ENCODE results near the gene LTC4S. TPM values are rescaled to one million over a fixed set of nuclear protein-coding genes. Genes with fewer than 3 reads are reported as not detected.

The LTC4S gene
- total RNA-seq, 3 donors from 2014 or later, result 3.8 to 8.8 (median 6.7) TPM

DNA sequence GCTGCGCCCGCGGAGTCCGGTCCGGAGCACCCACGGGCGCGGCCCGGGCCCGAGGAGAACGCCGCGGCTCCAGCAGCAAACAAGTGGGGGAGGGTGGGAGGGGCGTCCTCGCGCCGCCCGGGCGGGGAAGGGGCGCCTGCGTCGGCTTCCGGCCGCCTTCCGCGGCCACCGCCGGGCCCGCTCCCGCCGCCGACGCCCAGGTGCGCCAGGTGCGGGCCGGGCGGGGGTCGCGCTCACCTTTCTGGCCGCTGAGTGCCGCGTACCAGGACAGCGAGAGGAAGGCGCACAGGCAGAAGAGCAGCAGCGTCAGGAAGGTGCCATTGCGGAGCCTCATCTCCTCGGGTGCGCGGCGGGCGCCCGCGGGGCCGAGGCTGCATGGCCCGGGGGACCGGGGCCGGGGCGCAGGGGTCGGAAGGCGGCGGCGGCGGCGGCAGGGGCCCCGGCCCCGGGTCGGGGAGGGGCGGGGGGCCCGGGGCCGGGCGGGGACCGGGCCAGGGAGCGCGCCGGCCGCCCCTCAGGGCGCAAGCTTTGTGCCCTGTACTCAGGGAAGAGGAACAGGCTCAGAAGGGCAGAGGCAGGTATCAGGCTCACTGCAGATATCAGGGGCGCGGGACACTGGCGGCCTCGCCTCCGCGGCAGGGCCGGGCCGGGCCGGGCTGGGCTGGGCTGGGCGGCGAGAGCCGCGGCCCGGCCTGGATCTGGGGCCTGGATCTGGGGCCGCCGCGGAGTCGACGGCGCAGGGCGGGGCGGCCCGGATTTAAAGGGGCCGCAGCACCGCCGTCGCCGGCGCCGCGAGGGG, 12.7 kb downstream of the LTC4S start, which contains the start of gene MGAT4B:
MGAT4B (minus strand) TSS at position 617 of the 799 bp plus-strand sequence; CDS start at position 334, 283 bp downstream.
- peaks cover 9 to 31% of the 10 kb centered on the region in 2 donors for H3K4me1 ChIP-seq

DNA sequence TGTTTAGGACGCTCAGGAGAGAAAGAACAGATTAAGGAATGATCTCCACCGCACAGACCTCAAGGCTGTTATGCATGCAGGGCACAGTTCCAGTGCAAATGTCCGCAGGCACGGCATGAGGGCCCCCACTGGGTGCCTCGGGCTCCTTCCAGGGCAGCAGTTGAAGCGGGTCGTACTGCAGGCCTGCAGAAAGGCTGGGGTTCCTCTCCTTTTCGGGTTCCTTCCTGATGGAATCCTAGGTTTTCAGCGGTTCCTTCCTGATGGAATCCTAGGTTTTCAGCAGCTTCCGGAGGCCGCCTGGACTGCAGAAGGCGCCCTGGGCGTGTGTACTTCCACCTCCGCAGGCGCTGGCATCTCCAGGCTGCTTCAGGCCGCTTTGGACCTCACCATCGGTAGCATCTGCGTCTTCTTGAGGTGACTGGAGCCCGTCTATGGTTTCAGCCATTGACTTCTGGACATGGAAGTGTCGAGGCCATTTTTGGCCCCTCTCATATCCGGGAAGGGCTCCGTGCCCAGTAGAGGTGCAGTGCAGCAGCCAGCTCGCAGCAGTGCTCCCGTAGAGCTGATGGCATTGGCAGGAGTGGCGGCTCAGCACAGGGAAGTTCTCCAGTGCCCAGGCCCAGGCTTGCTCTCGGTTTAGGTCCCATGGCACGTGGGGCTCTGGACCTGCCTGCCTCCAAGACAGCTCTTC, 18.5 kb downstream of the LTC4S start:
- H3K9me3 ChIP-seq, result no peaks in the 10 kb centered on the region
- TF ChIP-seq POLR2AphosphoS5 (IDR thresholded peaks at IDR 0.05), result no peak
- no peak for TF ChIP-seq POLR2A (IDR thresholded peaks at IDR 0.05)
- TF ChIP-seq, protein P1, sequence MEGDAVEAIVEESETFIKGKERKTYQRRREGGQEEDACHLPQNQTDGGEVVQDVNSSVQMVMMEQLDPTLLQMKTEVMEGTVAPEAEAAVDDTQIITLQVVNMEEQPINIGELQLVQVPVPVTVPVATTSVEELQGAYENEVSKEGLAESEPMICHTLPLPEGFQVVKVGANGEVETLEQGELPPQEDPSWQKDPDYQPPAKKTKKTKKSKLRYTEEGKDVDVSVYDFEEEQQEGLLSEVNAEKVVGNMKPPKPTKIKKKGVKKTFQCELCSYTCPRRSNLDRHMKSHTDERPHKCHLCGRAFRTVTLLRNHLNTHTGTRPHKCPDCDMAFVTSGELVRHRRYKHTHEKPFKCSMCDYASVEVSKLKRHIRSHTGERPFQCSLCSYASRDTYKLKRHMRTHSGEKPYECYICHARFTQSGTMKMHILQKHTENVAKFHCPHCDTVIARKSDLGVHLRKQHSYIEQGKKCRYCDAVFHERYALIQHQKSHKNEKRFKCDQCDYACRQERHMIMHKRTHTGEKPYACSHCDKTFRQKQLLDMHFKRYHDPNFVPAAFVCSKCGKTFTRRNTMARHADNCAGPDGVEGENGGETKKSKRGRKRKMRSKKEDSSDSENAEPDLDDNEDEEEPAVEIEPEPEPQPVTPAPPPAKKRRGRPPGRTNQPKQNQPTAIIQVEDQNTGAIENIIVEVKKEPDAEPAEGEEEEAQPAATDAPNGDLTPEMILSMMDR (IDR thresholded peaks at IDR 0.05), result no peak
- H3K27me3 ChIP-seq, result no peaks in the 10 kb centered on the region
- DNase-seq (ENCODE audit: low spot score in 2 of 2), result no peak
- H3K4me1 ChIP-seq, result peaks cover 0 to 2% of the 10 kb centered on the region in 2 donors
- intact Hi-C loops (cut with DNase I; ENCODE audit: low total_unique reads), result no loop called here
- no peak overlapping the region for H3K27ac ChIP-seq
- no peaks in the 10 kb centered on the region for H3K36me3 ChIP-seq
- no peak overlapping the region for H3K4me3 ChIP-seq

More for the DNA sequence above, 12.7 kb downstream of the LTC4S start, which contains the start of gene MGAT4B:
- intact Hi-C loops (cut with DNase I; ENCODE audit: low total_unique reads), result no loop called here
- Histone ChIP-seq H3K27me3 (no peaks in the 10 kb centered on the region), H3K36me3 (no peaks in the 10 kb centered on the region), H3K9me3 (no peaks in the 10 kb centered on the region), H3K4me3 (peak within 1 kb of the TSS; percentile 89 to 92 (median 91)), H3K27ac (peak within 1 kb of the TSS; percentile 94 to 97)
- no peak for TF ChIP-seq POLR2A (IDR thresholded peaks at IDR 0.05)
- TF ChIP-seq POLR2AphosphoS5 (IDR thresholded peaks at IDR 0.05), result no peak
- TF ChIP-seq, protein P1 (IDR thresholded peaks at IDR 0.05), result no peak
- DNase-seq (ENCODE audit: low spot score in 2 of 2), result peak; percentile 67 to 72

DNA sequence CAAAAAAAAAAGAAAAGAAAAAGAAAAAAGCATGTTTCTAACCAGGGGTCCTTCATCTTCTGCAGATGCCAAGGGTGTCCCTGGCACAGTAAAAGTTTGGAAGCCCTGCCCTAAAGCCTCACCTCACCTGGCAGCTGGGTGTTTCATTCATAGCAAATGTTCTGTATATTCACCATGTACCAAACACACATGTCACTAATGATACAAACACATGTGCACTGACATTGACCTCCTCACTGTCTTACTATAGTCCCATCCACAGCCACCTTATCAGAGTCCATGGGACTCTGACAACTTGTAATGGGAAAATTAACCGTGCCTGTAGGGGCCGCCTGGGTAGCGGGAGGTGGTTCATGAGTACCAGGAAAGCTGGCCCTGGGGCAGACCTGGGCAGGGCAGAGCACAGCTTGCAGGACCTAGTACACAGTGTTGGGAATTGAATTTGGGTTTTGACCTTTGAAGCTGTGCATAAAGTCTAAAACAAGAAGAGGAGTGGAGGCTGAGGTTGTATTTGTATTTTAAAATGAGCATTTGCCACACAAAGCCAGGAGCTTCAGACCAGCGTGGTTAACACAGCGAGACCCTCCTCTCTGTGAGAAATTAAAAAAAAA, 19.3 kb downstream of the LTC4S start:
- no peaks in the 10 kb centered on the region for H3K36me3 ChIP-seq
- TF ChIP-seq POLR2A (IDR thresholded peaks at IDR 0.05) (no peak), POLR2AphosphoS5 (IDR thresholded peaks at IDR 0.05) (no peak)
- TF ChIP-seq, protein P1 (IDR thresholded peaks at IDR 0.05), result no peak
- H3K4me3 ChIP-seq, result no peak overlapping the region
- peaks cover 2 to 4% of the 10 kb centered on the region in 2 donors for H3K4me1 ChIP-seq
- no peaks in the 10 kb centered on the region for H3K27me3 ChIP-seq
- no peak for DNase-seq (ENCODE audit: low spot score in 2 of 2)
- intact Hi-C loops (cut with DNase I; ENCODE audit: low total_unique reads), result no loop called here
- H3K9me3 ChIP-seq, result no peaks in the 10 kb centered on the region
- H3K27ac ChIP-seq, result no peak overlapping the region

DNA sequence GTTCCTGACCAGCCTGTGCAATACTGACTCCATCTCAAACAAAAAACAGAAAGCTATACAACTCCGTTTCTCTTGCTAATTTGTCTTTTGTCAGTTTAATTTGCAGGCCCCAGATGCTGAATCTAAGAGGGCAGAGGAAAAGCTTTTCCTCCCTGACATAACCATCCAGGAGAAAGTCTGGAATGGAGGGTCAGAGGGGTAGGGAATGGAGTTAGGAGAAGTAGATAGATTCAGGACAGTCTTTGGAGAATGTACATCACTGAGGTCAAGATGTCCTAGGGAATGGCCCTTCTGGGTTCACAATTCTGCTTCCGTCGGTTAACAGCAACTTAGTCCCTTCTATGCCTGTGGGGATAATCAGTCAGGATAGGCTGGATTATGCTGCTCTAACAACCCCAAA, 20.3 kb downstream of the LTC4S start:
- intact Hi-C loops (cut with DNase I; ENCODE audit: low total_unique reads), result no loop called here
- TF ChIP-seq POLR2A (IDR thresholded peaks at IDR 0.05) (no peak), POLR2AphosphoS5 (IDR thresholded peaks at IDR 0.05) (no peak)
- TF ChIP-seq, protein P1 (IDR thresholded peaks at IDR 0.05), result no peak
- peaks cover 6 to 9% of the 10 kb centered on the region in 2 donors for H3K4me1 ChIP-seq
- H3K9me3 ChIP-seq, result no peaks in the 10 kb centered on the region
- H3K4me3 ChIP-seq, result no peak overlapping the region
- no peaks in the 10 kb centered on the region for H3K27me3 ChIP-seq
- no peak for DNase-seq (ENCODE audit: low spot score in 2 of 2)
- H3K27ac ChIP-seq, result no peak overlapping the region
- no peaks in the 10 kb centered on the region for H3K36me3 ChIP-seq
